Heart right ventricle (tissue), 16 donors: ENCODE measurements around the gene SSX2IP. TPM values are rescaled to one million over a fixed set of nuclear protein-coding genes. Genes with fewer than 3 reads are reported as not detected.

ENCODE experiments used
- ATAC-seq, 8 donors: fragments of 200-7000 bp; cut with Tn5 transposase; one replicate each; pipeline ENCODE4 v1.9.1; 2020; ENCODE audit warnings: mild to moderate bottlenecking in 8 of 8, moderate library complexity in 8 of 8, moderate number of reproducible peaks in 1 of 8
- DNase-seq, 2 donors: peaks; one replicate each; pipeline ENCODE4 v3.0.0-alpha.2; 2020
- H3K27ac ChIP-seq, 10 donors: fragments of 200-600 bp; sonication (generic) in 2 of 10; one replicate each; pipeline versions ENCODE4 v1.5.0 to v1.8.0; 2020 to 2022; ENCODE audit warnings: mild to moderate bottlenecking in 3 of 10
- H3K27me3 ChIP-seq, 7 donors: fragments of 200-600 bp; one replicate each; pipeline ENCODE4 v1.8.0; 2021 to 2022; ENCODE audit warnings: mild to moderate bottlenecking in 2 of 7
- H3K36me3 ChIP-seq, 9 donors: fragments of 200-600 bp; sonication (generic) in 1 of 9; one replicate each; pipeline versions ENCODE4 v1.5.0 to v1.8.0; 2020 to 2022; ENCODE audit warnings: mild to moderate bottlenecking in 2 of 9
- H3K4me1 ChIP-seq, 9 donors: fragments of 200-600 bp; sonication (generic) in 1 of 9; one replicate each; pipeline versions ENCODE4 v1.5.0 to v1.8.0; 2020 to 2022; ENCODE audit warnings: mild to moderate bottlenecking in 4 of 9
- H3K4me3 ChIP-seq, 10 donors: fragments of 200-600 bp; sonication (generic) in 2 of 10; one replicate each; pipeline versions ENCODE4 v1.5.0 to v1.8.0; 2020 to 2022; ENCODE audit warnings: mild to moderate bottlenecking in 7 of 10, moderate library complexity in 2 of 10
- H3K9me3 ChIP-seq, 11 donors: fragments of 200-600 bp in 10 of 11; sonication (generic) in 2 of 11; one replicate each; pipeline versions ENCODE4 v1.5.0 to v1.8.0; 2013 to 2022; ENCODE audit warnings: mild to moderate bottlenecking in 2 of 11, control low read depth in 1 of 11, moderate library complexity in 1 of 11
- CTCF ChIP-seq, 9 donors: fragments of 200-600 bp; sonication (generic) in 2 of 9; IDR thresholded peaks; one replicate each; pipeline versions ENCODE4 v1.5.0 to v1.8.0; 2021 to 2022; ENCODE audit warnings: antibody characterized with exemption in 9 of 9, mild to moderate bottlenecking in 5 of 9, moderate library complexity in 1 of 9
- WGBS, 2 donors: extraction: QIAGEN DNeasy Blood & Tissue Kit; methylation state at CpG; one replicate each; pipeline ENCODE4 v1.1.7; 2013; ENCODE audit warnings: inconsistent platforms in 1 of 2; 5-methylcytosine and 5-hydroxymethylcytosine counted together
- intact Hi-C, 10 donors: fragments of 100-400 bp; cut with DNase I; formaldehyde crosslinking; loops; one replicate each; pipeline versions ENCODE4 v1.11.1 to v1.14.2; 2022
- polyA plus RNA-seq, 2 donors: library from polyadenylated mRNA; stranded (reverse); fragments of 200-250 nt; gene quantifications; one replicate each; pipeline ENCODE4 v1.2.3, GENCODE V29; 2013
- total RNA-seq, 10 donors: library from RNA; stranded (reverse); fragmentation: NEBNext Ultra II Directional in 3 of 10; extraction: Animal tissue kit (Norgen Biotek cat#: 25700) in 3 of 10; gene quantifications; one replicate each; pipeline versions ENCODE4 v1.2.1 to v1.2.4, GENCODE V29; 2021 to 2023
- donor health status: Arrhythmogenic right ventricular cardiomyopathy.
- donor health status: ischemic (EF 13 %, LVEDD 7.1; RV severe dilation, severe dysfunction).
- donor health status: healthy with polysubstance abuse.
- donor health status: DM: no; HTN: yes; CAD: no.
- donor health status: DM: no; HTN: no; CAD: no.
- donor health status: ischemic (EF 25% LVEDD 6.9; RV normal size, moderate dysfunction).
- donor health status: ischemic (EF 25% LVEDD 5.7; RV mildly dilated, moderate dysfunction).
- donor health status: healthy.
- donor health status: DM: yes; HTN: yes; CAD: no.
- donor health status: Ischemic cardiomyopathy.
- donor health status: ischemic (EF 35%, LVEDD 5.7; RV mildly dilated, moderate dysfunction).
- donor health status: nonischemic (EF 11% LVEDD 7.7; RV severe dilation, severe dysfunction).
- donor health status: DM: yes; HTN: yes; CAD: no.
- donor health status: PGD.
- donor health status: ischemic (EF 29% LVEDD 5.4; RV normal size, mild dysfunction).
- donor health status: nonischemic (EF 23%, LVEDD 6.1; RV moderate dilation, normal function).

The SSX2IP gene
- total and polyA plus RNA-seq, 12 donors = 2.9 to 14.9 (median 11.0) TPM

DNA sequence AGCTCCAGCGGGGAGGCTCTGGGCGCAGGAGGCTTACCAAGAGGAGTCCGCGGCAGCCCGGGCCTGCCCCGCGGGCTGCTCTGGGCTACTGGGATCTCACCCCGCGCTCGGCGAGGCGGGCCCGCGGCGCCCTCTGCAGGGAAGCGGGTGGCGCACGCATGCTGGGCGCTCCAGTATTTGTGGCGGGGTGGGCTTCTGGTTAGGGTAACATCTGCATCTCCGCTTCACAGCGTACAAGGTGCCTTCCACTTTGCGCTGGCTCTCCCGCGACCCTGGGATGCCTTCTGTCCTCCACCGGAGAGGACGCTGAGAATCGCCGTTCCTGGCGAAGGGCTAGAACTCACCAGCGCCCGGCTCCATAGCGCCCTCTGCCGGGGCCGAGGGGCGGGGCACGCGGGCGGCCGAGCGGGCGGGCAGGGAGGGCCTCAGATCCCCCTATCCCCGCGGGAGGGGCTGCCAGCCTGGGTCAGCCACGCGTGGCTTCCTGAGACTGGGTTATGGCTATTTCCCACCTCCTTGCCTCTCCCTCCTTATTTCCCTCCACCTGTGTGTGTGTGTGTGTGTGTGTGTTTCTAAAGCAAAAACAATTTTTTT is 69.4 kb downstream of the SSX2IP start:
- H3K36me3 ChIP-seq = no peaks in the 10 kb centered on the region
- H3K4me3 ChIP-seq = peak overlapping the region; percentile 39 to 84 (median 67)
- ATAC-seq = peak; percentile 93 to 97 (median 94)
- peak overlapping the region in 7 of 10 donors; percentile 14 to 80 (median 59) for H3K27ac ChIP-seq
- intact Hi-C loops = loop anchor here in 9 of 10 donors (5.0 to 10.0 kb wide), 8 partner anchors 64 to 184 kb away; partner anchors contain the start of genes GNG5 (in 1 of the 9), SPATA1 (in 1 of the 9) and SSX2IP (in 1 of the 9)
- no peaks in the 10 kb centered on the region for H3K9me3 ChIP-seq
- WGBS, 2 donors = 1% methylated on average over 46 of the region's 46 CpGs
- H3K4me1 ChIP-seq = peaks cover 0 to 26% (median 5%) of the 10 kb centered on the region in 9 donors
- peak; percentile 65 to 79 for DNase-seq
- TF ChIP-seq CTCF (IDR thresholded peaks at IDR 0.05) = peak; percentile 93 to 99 (median 97)
- H3K27me3 ChIP-seq = no peaks in the 10 kb centered on the region

DNA sequence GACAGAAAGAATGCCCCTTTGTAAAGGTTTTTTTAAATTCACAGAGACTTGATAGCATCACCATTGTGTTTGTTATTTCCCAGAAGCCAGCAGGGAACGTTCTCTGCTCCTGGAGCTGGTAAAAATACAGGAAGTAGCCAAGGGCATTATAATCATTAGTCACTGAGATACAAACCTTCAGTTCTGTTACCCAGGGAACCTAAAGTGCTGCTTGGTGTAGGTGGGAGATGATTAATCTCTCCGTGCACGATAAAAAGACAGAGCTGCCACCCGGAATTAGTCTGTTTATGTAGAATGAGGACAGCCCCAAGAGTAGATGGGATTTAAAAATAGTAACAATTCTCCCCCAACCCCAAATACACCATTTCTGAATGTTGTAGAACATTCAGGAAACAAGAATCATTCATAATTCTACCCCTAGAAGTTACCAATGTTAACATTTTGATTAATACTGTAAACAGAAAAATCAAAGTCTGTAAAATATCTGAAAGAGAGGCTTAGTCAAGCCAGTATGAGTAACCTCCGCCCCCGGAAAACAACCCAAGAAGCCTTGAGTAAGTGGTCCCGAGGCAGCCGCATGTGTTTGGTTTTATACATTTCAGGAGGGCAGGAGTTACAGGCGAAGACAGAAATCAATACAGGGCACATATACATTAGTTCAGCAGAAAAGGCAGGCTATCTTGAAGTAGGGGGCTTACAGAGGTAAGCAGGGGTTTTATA is 70.7 kb downstream of the SSX2IP start:
- DNase-seq (no peak), ATAC-seq (peak in 2 of 8 donors; percentile 45 to 69)
- intact Hi-C loops = loop anchor here in 9 of 10 donors (5.0 to 10.0 kb wide), 8 partner anchors 65 to 182 kb away; partner anchors contain the start of genes GNG5 (in 2 of the 9), SPATA1 (in 2 of the 9) and SSX2IP (in 1 of the 9)
- Histone ChIP-seq H3K4me1 (peaks cover 0 to 26% (median 5%) of the 10 kb centered on the region in 9 donors), H3K4me3 (peak overlapping the region in 1 of 10 donors; percentile 84), H3K36me3 (no peaks in the 10 kb centered on the region), H3K27ac (peak overlapping the region in 5 of 10 donors; percentile 1 to 80 (median 28)), H3K27me3 (no peaks in the 10 kb centered on the region), H3K9me3 (peaks cover 0 to under 1% (median 0%) of the 10 kb centered on the region in 11 donors)
- no peak for TF ChIP-seq CTCF (IDR thresholded peaks at IDR 0.05)
- 53 to 55% methylated on average over 9 of the region's 9 CpGs for WGBS, 2 donors

- TF ChIP-seq CTCF (IDR thresholded peaks at IDR 0.05) = no peak
- no peak for DNase-seq
- no peaks in the 10 kb centered on the region for H3K36me3 ChIP-seq
- H3K4me3 ChIP-seq = no peak overlapping the region
- 30 to 33% methylated on average over 2 of the region's 2 CpGs for WGBS, 2 donors
- peaks cover 0 to 15% (median 0%) of the 10 kb centered on the region in 11 donors for H3K9me3 ChIP-seq
- intact Hi-C loops = loop anchor here in 4 of 10 donors (5.0 to 10.0 kb wide), 4 partner anchors 110 to 180 kb away; partner anchors contain the start of genes GNG5 (in 1 of the 4) and SPATA1 (in 1 of the 4)
- no peaks in the 10 kb centered on the region for H3K27me3 ChIP-seq
- ATAC-seq = no peak
- H3K4me1 ChIP-seq = peaks cover 0 to 26% (median 5%) of the 10 kb centered on the region in 9 donors
- no peak overlapping the region for H3K27ac ChIP-seq
Measured at GRCh38 chr1:84617349-84617748, 72.9 kb downstream of the SSX2IP start.

DNA sequence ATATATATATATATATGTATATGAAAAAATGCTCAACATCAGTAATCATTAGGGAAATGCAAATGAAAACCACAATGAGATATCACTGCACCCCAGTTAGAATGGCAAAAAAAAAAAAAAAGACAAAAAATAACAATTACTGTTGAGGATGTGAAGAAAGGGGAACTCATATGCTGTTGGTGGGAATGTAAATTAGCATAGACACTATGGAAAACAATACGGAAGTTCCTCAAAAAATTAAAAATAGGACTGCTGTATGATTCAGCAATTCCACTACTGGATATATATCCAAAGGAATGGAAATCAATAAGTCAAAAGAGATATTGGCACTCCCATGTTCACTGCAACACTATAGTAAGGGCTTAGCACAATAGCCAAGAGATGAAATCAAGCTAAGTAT is 74.5 kb downstream of the SSX2IP start:
- H3K36me3 ChIP-seq = no peaks in the 10 kb centered on the region
- TF ChIP-seq CTCF (IDR thresholded peaks at IDR 0.05) = no peak
- H3K27me3 ChIP-seq = no peaks in the 10 kb centered on the region
- no peak overlapping the region for H3K27ac ChIP-seq
- intact Hi-C loops = loop anchor here in 4 of 10 donors (5.0 to 10.0 kb wide), 4 partner anchors 108 to 178 kb away; partner anchors contain the start of genes GNG5 (in 1 of the 4) and SPATA1 (in 1 of the 4)
- no peak for DNase-seq
- ATAC-seq = no peak
- 89 to 91% methylated on average over 1 of the region's 1 CpG for WGBS, 2 donors
- peaks cover 0 to 22% (median 5%) of the 10 kb centered on the region in 9 donors for H3K4me1 ChIP-seq
- no peak overlapping the region for H3K4me3 ChIP-seq
- peaks cover 0 to 15% (median 0%) of the 10 kb centered on the region in 11 donors for H3K9me3 ChIP-seq
